Measurements from ENCODE around the gene DOCK4.

DNA sequence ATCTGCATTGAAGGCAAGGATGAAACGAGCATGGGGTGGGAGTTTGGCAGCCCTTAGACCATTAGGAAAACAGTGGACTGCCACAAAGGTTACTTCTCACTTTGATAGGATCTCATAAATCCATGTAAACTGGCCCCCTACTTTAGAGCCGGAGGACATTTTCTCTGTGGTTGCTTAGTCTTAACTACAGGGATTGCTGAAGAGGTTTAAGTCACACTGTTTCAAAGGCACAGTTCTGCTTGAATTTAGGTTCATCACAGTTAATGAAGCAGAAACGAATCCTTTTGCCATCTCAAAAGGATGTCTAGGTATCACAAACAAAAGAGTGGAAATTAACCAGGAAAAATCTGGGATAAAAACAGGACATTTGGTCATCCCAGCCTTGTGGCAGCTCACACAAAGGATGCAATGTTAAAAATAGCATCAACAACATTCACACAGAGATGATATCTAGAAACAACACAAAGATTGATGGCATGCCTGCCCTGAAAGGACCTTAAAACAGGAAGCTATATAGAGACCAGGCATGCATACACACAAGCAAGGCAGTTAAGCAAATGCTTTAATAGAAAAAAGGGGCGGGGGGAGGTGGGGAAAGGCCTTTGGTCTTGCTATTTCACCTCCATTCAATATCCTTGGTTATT lies 74.0 kb downstream of the DOCK4 start:
- TF ChIP-seq, protein P1, sequence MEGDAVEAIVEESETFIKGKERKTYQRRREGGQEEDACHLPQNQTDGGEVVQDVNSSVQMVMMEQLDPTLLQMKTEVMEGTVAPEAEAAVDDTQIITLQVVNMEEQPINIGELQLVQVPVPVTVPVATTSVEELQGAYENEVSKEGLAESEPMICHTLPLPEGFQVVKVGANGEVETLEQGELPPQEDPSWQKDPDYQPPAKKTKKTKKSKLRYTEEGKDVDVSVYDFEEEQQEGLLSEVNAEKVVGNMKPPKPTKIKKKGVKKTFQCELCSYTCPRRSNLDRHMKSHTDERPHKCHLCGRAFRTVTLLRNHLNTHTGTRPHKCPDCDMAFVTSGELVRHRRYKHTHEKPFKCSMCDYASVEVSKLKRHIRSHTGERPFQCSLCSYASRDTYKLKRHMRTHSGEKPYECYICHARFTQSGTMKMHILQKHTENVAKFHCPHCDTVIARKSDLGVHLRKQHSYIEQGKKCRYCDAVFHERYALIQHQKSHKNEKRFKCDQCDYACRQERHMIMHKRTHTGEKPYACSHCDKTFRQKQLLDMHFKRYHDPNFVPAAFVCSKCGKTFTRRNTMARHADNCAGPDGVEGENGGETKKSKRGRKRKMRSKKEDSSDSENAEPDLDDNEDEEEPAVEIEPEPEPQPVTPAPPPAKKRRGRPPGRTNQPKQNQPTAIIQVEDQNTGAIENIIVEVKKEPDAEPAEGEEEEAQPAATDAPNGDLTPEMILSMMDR (IDR thresholded peaks at IDR 0.05; ENCODE audit: control extremely low read depth in 1 of 3, insufficient read depth in 1 of 3, low read depth in 1 of 3, low read length in 3 of 3) = no peak
- TF ChIP-seq EZH2 (IDR thresholded peaks at IDR 0.05; ENCODE audit: low read depth, low read length, severe bottlenecking) = no peak
- no peak for TF ChIP-seq SP1 (IDR thresholded peaks at IDR 0.05; ENCODE audit: low read depth, low read length)
- TF ChIP-seq EP300 (IDR thresholded peaks at IDR 0.05; ENCODE audit: borderline replicate concordance in 1 of 2, low read depth in 2 of 2, low read length in 2 of 2) = no peak
- no peak for TF ChIP-seq POLR2A (IDR thresholded peaks at IDR 0.05; ENCODE audit: control extremely low read depth in 1 of 2, low read depth in 2 of 2, low read length in 2 of 2)
- no peak for TF ChIP-seq EGR1 (IDR thresholded peaks at IDR 0.05; ENCODE audit: borderline replicate concordance, low read depth, low read length)
- no peak for TF ChIP-seq RFX5 (IDR thresholded peaks at IDR 0.05; ENCODE audit: borderline replicate concordance, low read depth, low read length)
- no peak for TF ChIP-seq ZNF274 (IDR thresholded peaks at IDR 0.05; ENCODE audit: borderline replicate concordance, extremely low read depth, low read length)
- TF ChIP-seq JUN (IDR thresholded peaks at IDR 0.05; ENCODE audit: low read depth, low read length) = no peak

Data from H1 (cell line).